ENCODE results near the gene ATP10A.
"Not testable (repeated sequence)": the region's sequence is repeated elsewhere in the genome, so short reads cannot be mapped to it uniquely, and the experiment has no call there.

The ATP10A gene

GRCh38 chr15:25673972-25674371, 189.2 kb downstream of the ATP10A start:
- DNase-seq = no peak

GRCh38 chr15:25673351-25673750, 189.8 kb downstream of the ATP10A start:
- no peak for DNase-seq

- no peak for DNase-seq
These were observed 192.0 kb downstream of the ATP10A start for GRCh38 chr15:25671132-25671531.

- no peak for DNase-seq
These were observed 192.5 kb downstream of the ATP10A start for GRCh38 chr15:25670621-25671020.

GRCh38 chr15:25670025-25670554, 193.0 kb downstream of the ATP10A start:
- DNase-seq = no peak

GRCh38 chr15:25668901-25669300, 194.2 kb downstream of the ATP10A start:
- DNase-seq = no peak

GRCh38 chr15:25668236-25668795, 194.8 kb downstream of the ATP10A start:
- DNase-seq = no peak

- no peak for DNase-seq
These were observed 195.3 kb downstream of the ATP10A start for GRCh38 chr15:25667829-25668228.

GRCh38 chr15:25665913-25666312, 197.2 kb downstream of the ATP10A start:
- no peak for DNase-seq

GRCh38 chr15:25664761-25665160, 198.4 kb downstream of the ATP10A start:
- DNase-seq = no peak

- DNase-seq = no peak
These were observed 199.6 kb downstream of the ATP10A start for GRCh38 chr15:25663515-25663914.

- no peak for DNase-seq
These were observed 201.2 kb downstream of the ATP10A start for GRCh38 chr15:25661898-25662297.

GRCh38 chr15:25659251-25659650, 203.9 kb downstream of the ATP10A start:
- no peak for DNase-seq

GRCh38 chr15:25658560-25658959, 204.6 kb downstream of the ATP10A start:
- no peak for DNase-seq

GRCh38 chr15:25655207-25655948, 207.7 kb downstream of the ATP10A start:
- DNase-seq = no peak

GRCh38 chr15:25653371-25653770, 209.8 kb downstream of the ATP10A start:
- no peak for DNase-seq

GRCh38 chr15:25652704-25653103, 210.4 kb downstream of the ATP10A start:
- DNase-seq = no peak

- no peak for DNase-seq
These were observed 213.7 kb downstream of the ATP10A start for GRCh38 chr15:25649390-25649789.

GRCh38 chr15:25643120-25643519, 220.0 kb downstream of the ATP10A start:
- no peak for DNase-seq

GRCh38 chr15:25641762-25642161, 221.4 kb downstream of the ATP10A start:
- DNase-seq = no peak

GRCh38 chr15:25641361-25641760, 221.8 kb downstream of the ATP10A start:
- no peak for DNase-seq

- DNase-seq = not testable (repeated sequence)
These were observed 222.2 kb downstream of the ATP10A start for GRCh38 chr15:25640959-25641358.

GRCh38 chr15:25640381-25640780, 222.7 kb downstream of the ATP10A start:
- DNase-seq = no peak

- not testable (repeated sequence) for DNase-seq
These were observed 226.6 kb downstream of the ATP10A start for GRCh38 chr15:25636486-25636885.
